Measurements from ENCODE around the gene GLRA2.
"Not testable (repeated sequence)": the region's sequence is repeated elsewhere in the genome, so short reads cannot be mapped to it uniquely, and the experiment has no call there.

GLRA2 gene

DNA sequence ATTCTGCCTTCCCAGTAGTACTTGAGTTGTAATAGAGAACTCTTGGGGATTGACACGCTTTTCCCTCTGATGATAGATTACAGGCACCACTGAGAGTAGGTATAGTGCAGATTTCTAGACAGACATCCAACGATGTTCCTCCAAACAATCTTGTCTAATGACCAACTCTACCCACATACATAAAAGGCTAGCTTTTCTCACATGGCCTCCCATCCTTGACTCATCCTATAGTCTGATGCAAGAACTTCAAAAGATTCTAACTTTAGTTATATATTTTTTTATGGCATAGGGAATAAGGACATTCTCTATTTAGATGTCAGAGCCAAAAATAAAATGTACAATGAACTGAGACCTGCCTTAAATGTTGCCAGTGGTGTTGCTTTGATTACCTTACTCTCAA, 60.9 kb downstream of the GLRA2 start:
- DNase-seq (ENCODE audit: low read depth) = peak; percentile 41

DNA sequence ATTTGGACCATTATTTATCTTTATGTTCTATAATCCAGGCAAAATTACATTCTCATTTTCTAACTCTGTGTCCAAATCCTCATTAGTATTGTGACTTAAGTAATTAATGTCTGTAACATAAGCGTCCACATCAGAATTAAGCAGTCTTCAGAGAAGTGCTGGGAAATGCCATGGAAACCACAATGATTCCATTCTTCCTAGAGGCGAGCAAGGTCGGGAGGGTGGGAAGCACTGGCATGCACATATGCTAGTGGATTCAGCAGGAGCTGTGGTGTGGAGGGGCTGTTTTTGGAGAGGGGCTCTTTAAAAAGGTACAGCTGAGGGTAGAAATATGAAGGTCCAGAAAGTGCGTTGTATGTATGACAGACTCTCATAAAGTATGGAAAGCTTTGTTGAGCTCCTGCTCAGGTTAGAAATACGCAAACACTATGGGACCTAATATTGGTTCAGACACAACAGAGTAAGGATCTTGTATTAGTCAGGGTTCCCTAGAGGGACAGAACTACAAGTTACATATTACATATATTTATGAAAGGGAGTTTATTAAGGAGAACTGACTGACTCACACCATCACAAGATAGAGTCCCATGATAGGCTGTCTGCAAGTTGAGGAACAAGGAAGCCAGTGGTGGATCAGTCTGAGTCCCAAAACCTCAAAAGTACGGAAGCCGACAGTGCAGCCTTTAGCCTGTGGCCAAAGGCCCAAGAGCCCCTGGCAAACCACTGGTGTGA, 61.5 kb downstream of the GLRA2 start:
- no peak for DNase-seq (ENCODE audit: low read depth)
- H3K4me3 ChIP-seq (ENCODE audit: low read depth, low read length) = no peak overlapping the region

More for the DNA sequence above, 60.9 kb downstream of the GLRA2 start:
- no peak overlapping the region for H3K4me3 ChIP-seq (ENCODE audit: low read depth, low read length)

DNA sequence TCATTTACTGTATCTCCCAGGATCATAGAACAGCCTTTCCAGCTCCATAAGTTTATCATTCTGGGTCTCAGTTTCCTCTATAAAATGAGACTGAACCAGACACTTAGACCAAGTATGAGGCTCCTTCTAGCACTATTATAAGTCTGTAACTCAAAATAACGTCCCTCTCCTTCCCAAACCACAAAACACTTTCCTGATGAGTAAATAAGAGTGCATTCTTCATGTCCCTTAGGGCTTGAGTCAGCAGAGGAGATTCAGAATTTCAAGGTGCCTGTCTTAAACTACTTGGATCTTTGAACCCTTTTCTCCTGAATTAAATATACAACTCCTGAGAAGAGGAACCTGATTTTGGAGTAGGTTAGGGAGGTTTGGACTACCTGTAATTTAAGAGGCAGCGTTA, 62.6 kb downstream of the GLRA2 start:
- no peak for DNase-seq (ENCODE audit: low read depth)

DNA sequence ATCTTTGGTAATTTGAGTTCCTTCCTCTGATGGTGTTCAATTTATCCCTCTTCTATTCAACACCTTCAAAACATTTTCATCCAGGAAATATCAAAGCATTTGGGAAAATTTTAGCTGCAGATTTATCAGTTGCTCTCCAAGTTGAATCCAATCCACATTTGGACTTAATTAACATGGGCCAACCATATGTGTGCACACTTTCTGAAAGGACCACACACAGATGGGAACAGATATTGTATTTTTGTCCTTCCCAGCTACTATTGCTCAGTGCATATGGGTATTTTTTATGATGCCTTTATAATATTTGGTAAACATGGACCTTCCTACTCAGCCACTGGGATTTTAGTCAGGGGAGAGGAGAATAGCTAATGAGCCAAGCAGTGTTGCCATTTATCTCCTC, 65.2 kb downstream of the GLRA2 start:
- no peak for DNase-seq (ENCODE audit: low read depth)
- H3K4me3 ChIP-seq (ENCODE audit: low read depth, low read length) = no peak overlapping the region

More for the DNA sequence above, 62.6 kb downstream of the GLRA2 start:
- no peak overlapping the region for H3K4me3 ChIP-seq (ENCODE audit: low read depth, low read length)

DNA sequence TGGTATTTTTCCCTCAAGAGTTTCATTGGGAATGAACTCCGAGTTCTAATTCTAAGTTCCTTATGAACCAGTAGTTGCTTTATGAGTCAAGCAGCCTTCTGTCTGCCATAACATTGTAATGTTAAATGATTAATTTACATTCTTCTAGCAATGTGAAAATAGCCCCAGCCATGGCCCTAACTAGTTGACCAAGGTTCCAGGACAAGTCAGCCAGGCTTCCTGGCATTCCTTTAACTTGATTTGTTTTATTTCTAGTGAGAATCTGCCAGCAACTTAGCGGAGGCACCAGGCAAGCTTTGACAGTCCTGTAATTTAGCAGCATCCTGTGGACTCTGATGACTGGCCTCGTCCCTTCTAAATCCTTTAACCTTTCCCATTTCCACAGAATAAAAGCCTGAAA, 69.0 kb downstream of the GLRA2 start:
- DNase-seq (ENCODE audit: low read depth) = no peak
- H3K4me3 ChIP-seq (ENCODE audit: low read depth, low read length) = no peak overlapping the region

DNA sequence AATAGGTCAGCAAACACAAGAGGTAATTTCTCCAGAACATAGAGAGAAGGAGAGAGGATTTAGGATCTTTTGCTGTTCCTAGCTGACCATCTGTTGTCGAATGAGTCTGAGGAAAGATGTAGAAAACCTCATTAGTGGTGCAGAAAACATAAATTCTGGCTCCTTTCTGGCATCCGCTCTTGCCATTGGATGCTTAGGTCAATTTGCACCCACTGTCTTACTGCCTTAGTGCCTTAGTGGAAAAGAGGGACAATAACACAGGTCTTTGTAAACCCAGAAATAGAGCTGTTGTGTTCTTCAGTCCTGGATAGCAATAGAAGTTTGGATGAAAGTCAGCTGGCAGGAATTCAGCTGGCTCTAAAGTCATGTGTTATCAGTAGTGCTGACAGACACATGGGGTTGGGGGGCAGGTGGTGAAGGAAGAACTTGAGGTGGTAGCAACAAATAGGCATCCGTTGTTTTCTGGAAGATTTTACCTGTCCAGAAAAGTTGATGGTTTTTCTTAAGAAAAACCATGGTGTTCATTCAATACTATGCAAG, 78.2 kb downstream of the GLRA2 start:
- H3K4me3 ChIP-seq (ENCODE audit: low read depth, low read length) = no peak overlapping the region
- DNase-seq (ENCODE audit: low read depth) = no peak

DNA sequence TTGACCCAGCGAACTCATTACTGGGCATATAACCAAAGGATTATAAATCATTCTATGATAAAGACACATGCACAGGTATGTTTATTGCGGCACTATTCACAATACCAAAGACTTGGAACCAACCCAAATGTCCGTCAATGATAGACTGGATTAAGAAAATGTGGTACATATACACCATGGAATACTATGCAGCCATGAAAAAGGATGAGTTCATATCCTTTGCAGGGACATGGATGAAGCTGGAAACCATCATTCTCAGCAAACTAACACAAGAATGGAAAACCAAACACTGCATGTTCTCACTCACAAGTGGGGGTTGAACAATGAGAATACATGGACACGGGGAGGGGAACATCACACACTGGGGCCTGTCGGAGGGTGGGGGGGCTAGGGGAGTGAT, 83.1 kb downstream of the GLRA2 start:
- DNase-seq (ENCODE audit: low read depth); H3K4me3 ChIP-seq (ENCODE audit: low read depth, low read length): not testable (repeated sequence)

DNA sequence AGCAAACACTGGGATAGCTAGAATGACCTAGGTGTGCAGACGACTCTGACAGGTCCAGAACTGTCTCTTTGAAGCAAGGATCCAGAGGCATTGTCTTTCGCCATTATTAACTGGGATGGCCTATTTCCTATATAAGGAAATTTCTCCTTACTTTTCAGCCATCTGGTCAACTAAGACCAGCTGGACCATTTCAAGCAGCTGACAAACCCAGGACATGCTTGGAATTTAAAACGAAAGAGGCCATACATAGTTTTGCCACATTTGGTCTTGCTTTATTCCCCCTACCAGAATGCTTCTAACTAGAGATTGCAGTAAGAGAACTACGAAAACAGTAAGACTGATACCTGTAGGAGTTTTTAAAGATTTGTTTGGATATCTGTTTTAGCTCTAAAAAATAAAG, 87.0 kb downstream of the GLRA2 start:
- DNase-seq (ENCODE audit: low read depth) = no peak
- H3K4me3 ChIP-seq (ENCODE audit: low read depth, low read length) = no peak overlapping the region

DNA sequence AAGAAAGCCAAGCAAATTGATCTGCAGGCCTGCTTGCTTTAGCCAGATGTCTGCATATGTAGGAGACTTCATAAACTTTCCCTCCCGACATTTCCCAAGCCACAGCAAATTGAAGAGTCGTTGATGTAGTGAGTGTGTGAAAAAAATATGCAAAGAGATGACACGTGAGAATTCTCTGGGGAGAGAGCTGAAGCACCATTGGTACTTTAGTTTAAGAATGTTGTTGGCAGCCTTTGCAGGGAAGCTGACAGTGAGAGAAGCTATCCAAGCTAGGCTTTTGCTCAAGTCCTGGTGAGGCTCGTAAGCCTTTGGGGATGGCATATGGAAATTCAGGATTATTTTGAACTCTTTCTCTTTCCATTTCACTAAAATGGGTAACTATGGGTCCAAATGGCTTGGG, 87.5 kb downstream of the GLRA2 start:
- peak; percentile 56 for DNase-seq (ENCODE audit: low read depth)
- no peak overlapping the region for H3K4me3 ChIP-seq (ENCODE audit: low read depth, low read length)

DNA sequence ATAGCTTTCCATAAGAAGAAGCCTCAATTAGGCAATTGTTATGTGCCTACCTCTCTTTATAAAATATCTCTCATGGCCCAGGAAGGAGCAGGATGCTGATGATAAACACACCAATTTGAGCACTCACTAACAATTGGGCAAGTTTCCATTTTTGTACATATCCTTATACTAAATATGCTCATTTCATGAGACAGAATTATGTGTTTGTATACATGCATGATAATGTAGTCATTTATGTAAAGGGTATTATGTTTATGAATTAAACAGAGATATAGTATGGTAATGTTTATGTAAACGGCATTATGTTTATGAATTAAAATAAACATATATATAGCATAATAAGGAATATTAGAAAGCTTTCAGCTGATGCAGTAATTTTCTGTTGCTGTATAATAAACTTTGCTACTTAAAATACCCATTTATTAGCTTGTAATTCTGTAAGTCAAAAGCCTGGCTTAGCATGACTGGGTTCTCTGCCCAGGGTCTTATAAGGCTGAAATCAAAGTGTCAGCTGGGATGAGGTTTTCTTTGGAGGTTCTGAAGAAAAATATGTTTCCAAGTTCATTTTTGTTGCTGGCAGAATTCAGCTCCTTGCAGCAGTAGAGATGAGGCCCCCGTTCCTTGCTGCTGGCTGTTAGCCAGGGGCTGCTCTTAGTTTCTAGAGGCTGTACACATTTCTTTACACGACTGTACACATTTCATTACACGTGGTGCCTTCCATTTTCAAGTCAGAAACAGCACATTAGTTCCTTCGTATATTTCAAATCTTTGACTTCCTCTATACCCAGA, 89.0 kb downstream of the GLRA2 start:
- DNase-seq (ENCODE audit: low read depth) = no peak
- H3K4me3 ChIP-seq (ENCODE audit: low read depth, low read length) = no peak overlapping the region

DNA sequence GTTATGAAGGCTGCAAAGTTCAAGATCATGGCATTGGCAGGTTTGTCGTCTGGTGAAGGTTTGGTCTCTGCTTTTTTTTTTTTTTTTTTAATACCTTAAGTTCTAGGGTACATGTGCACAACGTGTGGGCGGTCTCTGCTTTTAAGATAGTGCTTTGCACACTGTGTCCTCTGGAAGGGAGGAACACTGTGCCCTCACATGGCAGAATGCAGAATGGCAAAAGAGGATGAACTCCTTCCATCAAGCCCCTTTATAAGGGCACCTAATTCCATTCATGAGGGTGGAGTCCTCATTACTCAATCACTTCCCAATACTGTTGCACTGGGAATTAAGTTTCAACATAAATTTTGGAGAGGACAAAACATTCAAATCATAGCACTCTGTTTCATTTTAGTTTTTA, 101.4 kb downstream of the GLRA2 start:
- no peak overlapping the region for H3K4me3 ChIP-seq (ENCODE audit: low read depth, low read length)
- DNase-seq (ENCODE audit: low read depth) = no peak

DNA sequence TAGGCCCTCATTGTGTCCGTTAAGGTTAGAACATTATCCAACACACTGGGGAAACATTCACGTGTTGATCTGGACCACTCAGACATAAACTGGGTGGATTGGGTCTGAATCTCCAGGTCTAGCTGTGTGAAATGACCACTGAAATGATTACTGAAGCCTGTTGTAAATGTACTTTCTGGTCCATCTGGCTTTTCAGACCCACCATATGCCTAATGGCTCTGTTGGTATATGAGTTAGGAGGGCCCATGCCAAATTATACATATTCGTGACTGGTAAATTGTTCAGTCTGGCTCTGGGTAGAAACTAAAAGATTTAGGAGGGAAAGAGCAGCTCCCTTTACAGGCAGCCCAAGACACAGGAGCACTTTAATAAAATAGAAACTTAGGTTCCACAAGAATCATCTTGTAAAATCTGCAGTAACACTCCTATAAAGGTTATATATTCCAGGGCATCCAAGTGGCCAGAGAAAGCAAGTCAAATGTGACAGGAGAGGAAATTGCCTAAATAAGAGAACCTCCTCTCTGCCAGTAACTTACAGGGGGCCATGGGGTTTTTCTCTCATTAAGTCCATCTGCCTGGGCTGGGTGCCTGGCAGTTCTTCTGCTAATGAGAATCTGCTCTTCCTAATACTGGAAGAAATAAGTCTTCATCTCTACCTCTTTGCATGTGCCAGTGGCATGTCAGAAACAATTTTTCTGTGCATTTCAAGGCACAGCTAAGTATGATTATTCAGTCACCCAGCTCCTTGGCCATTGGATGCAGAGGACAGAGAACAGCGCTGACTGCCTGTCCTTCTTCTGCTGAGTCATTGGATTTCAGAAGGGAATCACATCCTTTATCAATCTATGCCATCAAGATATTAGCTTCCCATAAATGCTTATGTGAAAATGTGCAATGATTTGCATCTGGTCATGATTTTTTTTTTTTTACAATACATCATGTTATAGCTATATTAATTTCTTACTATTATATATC, 112.6 kb downstream of the GLRA2 start:
- DNase-seq (ENCODE audit: low read depth) = no peak
- no peak overlapping the region for H3K4me3 ChIP-seq (ENCODE audit: low read depth, low read length)

DNA sequence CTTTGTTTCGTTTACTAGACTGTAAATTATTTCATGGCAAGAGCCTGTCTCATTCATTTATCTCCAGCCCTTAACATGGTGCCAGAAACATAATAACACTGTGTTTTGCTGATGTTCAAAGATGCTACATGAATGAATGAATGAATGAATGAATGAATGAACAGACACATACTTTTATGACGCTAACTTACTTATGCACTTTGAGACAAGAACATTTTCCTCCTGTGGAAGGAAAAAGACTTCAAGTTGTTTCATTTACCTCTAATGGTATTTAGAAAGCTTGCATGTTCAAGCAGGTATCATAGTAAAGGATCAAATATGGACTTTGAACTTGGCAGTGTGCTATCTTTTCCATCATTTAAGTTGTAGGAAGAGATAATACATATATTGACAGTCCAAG, 131.6 kb downstream of the GLRA2 start:
- no peak for DNase-seq (ENCODE audit: low read depth)
- no peak overlapping the region for H3K4me3 ChIP-seq (ENCODE audit: low read depth, low read length)

DNA sequence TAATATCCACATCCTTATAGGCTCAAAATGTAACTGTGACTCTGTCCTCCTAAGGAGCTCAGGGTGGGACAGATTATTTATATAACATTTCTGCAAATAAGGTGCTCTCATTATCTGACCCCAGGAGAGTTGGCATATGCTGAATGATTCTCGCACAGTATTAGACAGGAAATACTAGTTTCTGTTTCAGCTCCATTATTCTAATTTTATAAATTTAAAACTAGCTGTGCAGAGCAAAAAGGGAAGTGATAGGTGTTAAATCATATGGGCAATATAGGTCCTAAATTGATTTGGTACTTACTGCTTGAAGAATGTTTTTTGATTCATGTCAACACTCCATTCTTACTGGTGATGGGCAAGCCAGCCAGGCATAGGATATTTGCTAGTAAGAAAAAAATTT, 141.5 kb downstream of the GLRA2 start:
- no peak for DNase-seq (ENCODE audit: low read depth)
- H3K4me3 ChIP-seq (ENCODE audit: low read depth, low read length) = no peak overlapping the region

DNA sequence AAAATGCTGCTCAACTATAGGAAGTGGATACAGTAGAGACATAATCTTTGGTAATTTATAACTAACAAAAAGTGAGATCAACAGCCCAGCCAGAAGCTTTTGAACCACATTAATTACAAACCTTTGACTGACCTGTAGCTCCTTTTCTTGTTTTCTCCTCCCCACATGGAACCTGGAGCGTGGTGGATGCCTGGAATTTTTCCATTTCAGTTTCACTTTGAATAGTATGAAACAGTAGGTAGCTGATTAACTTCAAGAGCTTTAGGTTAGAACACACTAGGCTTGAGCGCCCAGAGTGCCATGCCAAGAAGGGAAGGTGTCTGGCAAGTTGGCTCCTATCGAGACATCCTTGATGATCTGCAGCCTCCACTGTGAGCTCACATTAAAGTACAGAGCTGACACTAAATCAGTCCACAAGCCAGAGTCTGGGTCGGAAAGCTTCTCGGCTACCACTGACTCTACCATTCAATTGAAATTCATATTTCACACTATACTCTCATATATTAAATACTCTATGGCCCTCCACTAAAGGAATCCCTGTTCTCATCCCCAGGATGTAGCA, 143.4 kb downstream of the GLRA2 start:
- no peak for DNase-seq (ENCODE audit: low read depth)
- no peak overlapping the region for H3K4me3 ChIP-seq (ENCODE audit: low read depth, low read length)

DNA sequence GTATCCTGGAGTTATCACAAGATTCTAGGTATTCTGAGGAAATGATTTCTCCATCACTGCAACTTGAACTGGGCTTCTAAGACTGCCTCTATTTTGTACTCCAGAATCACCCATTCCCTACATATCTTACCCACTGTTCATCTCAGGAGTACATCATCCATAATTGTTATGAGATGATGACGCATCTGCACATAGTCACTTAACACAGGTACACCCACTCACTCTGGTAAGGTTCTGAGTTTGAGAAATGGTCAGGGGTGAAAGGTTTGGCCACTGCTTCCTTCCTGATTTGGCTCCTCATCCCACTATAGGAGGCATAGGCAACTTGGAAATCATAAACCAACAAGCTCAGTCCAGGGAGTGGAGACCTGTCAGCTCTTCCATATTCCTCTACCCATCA, 143.9 kb downstream of the GLRA2 start:
- DNase-seq (ENCODE audit: low read depth) = no peak
- H3K4me3 ChIP-seq (ENCODE audit: low read depth, low read length) = no peak overlapping the region

DNA sequence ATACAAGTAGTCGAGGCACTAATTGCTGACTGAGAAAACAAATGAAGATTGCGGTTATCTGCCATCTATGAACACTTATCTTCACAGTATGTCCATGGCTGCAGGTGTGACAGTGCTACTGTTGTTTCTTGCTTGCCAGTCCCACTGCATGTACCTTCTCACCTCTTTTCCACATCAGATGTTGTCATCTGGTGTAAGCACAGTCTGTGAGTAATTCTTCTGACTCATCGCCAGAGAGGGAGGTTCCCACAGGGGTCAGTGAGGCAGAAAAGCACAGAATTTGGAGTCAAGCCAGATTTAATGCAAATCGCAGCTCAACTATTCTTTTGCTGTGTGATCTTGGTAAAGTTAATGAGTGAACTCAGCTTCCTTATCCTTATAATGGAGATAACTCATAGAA, 144.4 kb downstream of the GLRA2 start:
- peak; percentile 80 for DNase-seq (ENCODE audit: low read depth)
- H3K4me3 ChIP-seq (ENCODE audit: low read depth, low read length) = no peak overlapping the region

DNA sequence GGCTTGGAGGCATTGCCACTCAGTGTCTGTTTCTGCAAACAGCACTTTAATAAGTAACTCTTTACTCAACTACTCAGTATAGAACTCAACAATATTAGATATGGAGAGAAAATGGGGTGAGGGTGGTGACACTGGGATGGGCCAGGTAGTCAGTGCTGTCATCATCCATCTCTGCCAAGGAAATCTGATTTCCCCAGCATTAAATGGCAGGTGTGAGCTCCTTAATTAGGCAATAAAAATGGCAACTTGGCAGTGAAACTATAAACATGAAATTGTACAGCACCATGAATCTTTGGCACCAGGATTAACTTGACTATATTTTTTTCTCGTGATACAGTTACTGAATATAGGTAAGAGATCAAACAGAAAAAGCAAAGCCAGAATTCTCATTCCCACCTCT, 146.2 kb downstream of the GLRA2 start:
- no peak overlapping the region for H3K4me3 ChIP-seq (ENCODE audit: low read depth, low read length)
- no peak for DNase-seq (ENCODE audit: low read depth)

DNA sequence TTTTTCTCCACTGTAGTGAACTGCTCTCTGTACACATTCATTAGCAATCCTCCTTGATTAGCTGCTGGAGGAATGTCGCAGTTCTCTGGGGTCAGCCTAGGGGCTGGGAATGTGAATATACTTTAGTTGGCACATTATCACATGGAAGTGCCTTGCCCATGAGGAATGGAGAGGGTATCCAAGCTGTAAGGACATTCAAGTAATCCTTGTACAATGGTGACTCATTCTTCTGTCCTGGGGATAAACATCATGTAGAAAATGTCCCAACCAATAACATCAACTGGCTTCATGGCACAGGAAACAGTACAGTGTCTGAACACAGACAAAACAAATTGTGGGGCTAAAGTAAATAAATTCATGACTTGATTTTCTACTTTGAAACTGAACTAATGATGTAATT, 147.1 kb downstream of the GLRA2 start:
- DNase-seq (ENCODE audit: low read depth) = no peak
- H3K4me3 ChIP-seq (ENCODE audit: low read depth, low read length) = no peak overlapping the region

Data from skeletal muscle cell (primary cell).